Right atrium auricular region (tissue), 2 donors: Measurements from ENCODE around the gene SH3GL2. TPM values are rescaled to one million over a fixed set of nuclear protein-coding genes. Genes with fewer than 3 reads are reported as not detected.

Experiments used
- DNase-seq: peaks from one replicate; pipeline ENCODE4 v3.0.0-alpha.2; 2019; ENCODE audit warnings: low spot score
- H3K27ac ChIP-seq, 2 donors: fragments of 200-600 bp; sonication (generic); 1 replicate in 1 of 2; 2 replicates in 1 of 2; pipeline ENCODE4 v1.5.1; 2016 to 2019
- H3K27me3 ChIP-seq, 2 donors: fragments of 200-600 bp; sonication (generic); one replicate each; pipeline versions ENCODE4 v1.5.1 to v1.6.0; 2017 to 2019
- H3K36me3 ChIP-seq: fragments of 200-600 bp; sonication (generic); one replicate; pipeline ENCODE4 v1.5.1; 2016
- H3K4me1 ChIP-seq, 2 donors: fragments of 200-600 bp; sonication (generic); one replicate each; pipeline versions ENCODE4 v1.5.1 to v1.6.0; 2017 to 2019
- H3K4me3 ChIP-seq, 2 donors: fragments of 200-600 bp; sonication (generic); 1 replicate in 1 of 2; 2 replicates in 1 of 2; pipeline ENCODE4 v1.5.1; 2017 to 2019; ENCODE audit warnings: mild to moderate bottlenecking in 1 of 2, moderate library complexity in 1 of 2
- H3K9me3 ChIP-seq, 2 donors: fragments of 200-600 bp; sonication (generic); one replicate each; pipeline ENCODE4 v1.5.1; 2019
- total RNA-seq, 2 donors: library from RNA; depleted of rRNA; stranded (reverse); fragments of >200 nt; gene quantifications; one replicate each; pipeline ENCODE4 v1.1.0, GENCODE V29; 2016
- TF ChIP-seq, protein P1 (sequence below), 2 donors: fragments of 200-600 bp; sonication (generic); IDR thresholded peaks; one replicate each; pipeline ENCODE4 v1.5.1; 2019; ENCODE audit warnings: antibody characterized with exemption in 2 of 2

Gene SH3GL2
- total RNA-seq, 2 donors from 2014 or later = 0.28 TPM; not detected in 1

DNA sequence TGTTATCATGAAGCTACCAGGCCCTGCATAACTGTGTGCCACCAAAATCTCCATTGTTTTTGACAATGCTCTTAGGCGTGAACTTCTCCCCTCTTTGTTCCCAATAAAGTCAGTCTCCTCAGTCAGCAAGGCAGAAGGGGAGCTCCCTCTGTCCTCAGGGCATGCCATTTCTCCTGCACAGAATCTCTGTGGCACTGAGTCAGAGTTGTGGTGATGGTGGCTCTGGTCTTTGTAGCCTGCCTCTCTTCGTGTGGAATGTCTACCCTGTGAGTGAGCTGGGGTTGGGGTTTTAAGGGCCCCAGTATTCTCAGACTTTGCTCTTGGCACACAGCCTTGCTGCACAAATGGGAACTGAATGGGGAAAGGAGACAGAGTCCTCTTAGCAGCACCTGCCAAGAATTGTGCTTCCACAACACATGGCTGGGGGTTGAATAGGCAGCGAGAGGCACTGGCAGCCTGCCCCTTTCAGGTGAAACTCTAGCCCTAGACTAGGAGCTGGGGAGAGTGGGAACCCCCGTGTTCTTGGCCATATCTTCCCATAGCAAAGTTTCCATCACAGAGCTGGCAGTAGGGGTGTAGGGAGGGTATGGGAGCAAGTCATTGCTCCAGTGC, 146.6 kb downstream of the SH3GL2 start:
- Histone ChIP-seq H3K27me3 (no peaks in the 10 kb centered on the region), H3K4me1 (no peaks in the 10 kb centered on the region), H3K36me3 (no peaks in the 10 kb centered on the region), H3K27ac (no peak overlapping the region), H3K9me3 (peaks cover 0 to 21% of the 10 kb centered on the region in 2 donors), H3K4me3 (no peak overlapping the region)
- DNase-seq = no peak
- TF ChIP-seq, protein P1, sequence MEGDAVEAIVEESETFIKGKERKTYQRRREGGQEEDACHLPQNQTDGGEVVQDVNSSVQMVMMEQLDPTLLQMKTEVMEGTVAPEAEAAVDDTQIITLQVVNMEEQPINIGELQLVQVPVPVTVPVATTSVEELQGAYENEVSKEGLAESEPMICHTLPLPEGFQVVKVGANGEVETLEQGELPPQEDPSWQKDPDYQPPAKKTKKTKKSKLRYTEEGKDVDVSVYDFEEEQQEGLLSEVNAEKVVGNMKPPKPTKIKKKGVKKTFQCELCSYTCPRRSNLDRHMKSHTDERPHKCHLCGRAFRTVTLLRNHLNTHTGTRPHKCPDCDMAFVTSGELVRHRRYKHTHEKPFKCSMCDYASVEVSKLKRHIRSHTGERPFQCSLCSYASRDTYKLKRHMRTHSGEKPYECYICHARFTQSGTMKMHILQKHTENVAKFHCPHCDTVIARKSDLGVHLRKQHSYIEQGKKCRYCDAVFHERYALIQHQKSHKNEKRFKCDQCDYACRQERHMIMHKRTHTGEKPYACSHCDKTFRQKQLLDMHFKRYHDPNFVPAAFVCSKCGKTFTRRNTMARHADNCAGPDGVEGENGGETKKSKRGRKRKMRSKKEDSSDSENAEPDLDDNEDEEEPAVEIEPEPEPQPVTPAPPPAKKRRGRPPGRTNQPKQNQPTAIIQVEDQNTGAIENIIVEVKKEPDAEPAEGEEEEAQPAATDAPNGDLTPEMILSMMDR (IDR thresholded peaks at IDR 0.05) = no peak

DNA sequence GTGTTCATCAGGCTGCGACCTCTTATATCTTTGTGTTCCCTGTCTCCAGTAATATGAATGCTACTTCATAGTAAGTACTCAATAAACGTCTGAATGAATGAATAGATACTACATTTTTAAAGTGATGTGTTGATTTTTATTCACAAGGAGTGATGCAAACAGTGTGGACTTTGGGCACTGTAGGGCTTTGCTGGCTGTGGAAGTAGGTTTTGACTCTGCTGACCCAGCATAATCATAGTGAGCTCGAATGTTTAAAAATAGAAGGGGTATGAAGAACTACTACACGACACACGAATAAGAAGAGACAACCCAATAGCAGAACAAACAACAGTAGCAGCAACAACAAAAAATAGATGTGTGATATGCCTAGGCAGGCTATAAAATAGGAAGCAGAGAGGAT, 147.4 kb downstream of the SH3GL2 start:
- TF ChIP-seq, protein P1 (IDR thresholded peaks at IDR 0.05) = no peak
- no peak overlapping the region for H3K27ac ChIP-seq
- H3K9me3 ChIP-seq = peaks cover 0 to 21% of the 10 kb centered on the region in 2 donors
- H3K36me3 ChIP-seq = no peaks in the 10 kb centered on the region
- no peaks in the 10 kb centered on the region for H3K4me1 ChIP-seq
- DNase-seq = no peak
- H3K27me3 ChIP-seq = no peaks in the 10 kb centered on the region
- H3K4me3 ChIP-seq = no peak overlapping the region

DNA sequence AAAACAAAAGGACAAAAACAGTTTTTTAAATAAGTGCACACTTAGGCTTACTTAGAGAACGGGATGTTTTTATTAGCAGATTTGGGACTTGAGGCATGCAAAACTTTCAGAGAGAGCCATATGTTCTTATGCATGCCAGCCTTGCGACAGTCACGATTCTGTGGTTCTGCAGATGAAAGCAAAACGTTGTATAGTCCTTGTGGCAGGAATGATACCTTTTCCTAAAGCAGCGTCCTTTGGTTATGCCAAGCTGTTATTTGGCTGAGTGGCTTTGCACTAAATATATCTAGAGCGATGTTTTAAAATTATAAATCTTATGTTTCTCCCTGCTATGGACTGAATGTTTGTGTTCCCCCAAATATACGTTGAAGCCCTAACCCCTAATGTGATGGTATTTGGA, 152.0 kb downstream of the SH3GL2 start:
- Histone ChIP-seq H3K27ac (no peak overlapping the region), H3K9me3 (peaks cover 0 to 5% of the 10 kb centered on the region in 2 donors), H3K36me3 (no peaks in the 10 kb centered on the region), H3K4me1 (no peaks in the 10 kb centered on the region), H3K4me3 (no peak overlapping the region), H3K27me3 (no peaks in the 10 kb centered on the region)
- TF ChIP-seq, protein P1 (IDR thresholded peaks at IDR 0.05) = no peak
- DNase-seq = no peak

DNA sequence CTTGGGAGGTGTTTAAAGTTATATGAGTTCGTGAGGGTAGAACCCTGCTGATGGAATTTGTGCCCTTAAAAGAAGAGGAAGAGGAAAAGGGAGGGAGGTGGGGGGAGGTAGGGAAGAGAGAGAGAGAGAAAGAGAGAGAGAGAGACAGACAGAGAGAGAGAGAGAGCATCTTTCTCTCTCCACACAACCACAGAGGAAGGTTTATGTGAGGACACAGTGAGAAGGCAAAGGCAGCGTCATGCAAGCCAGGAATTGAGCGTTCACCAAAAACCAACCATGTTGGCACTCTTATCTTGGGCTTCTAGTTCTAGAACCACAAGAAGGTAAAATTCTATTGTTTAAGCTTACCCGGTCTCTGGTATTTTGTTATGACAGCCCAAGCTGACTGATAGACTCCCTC, 152.4 kb downstream of the SH3GL2 start:
- Histone ChIP-seq H3K36me3 (no peaks in the 10 kb centered on the region), H3K27ac (no peak overlapping the region), H3K27me3 (no peaks in the 10 kb centered on the region), H3K4me3 (no peak overlapping the region), H3K9me3 (peaks cover 0 to 5% of the 10 kb centered on the region in 2 donors), H3K4me1 (no peaks in the 10 kb centered on the region)
- TF ChIP-seq, protein P1 (IDR thresholded peaks at IDR 0.05) = no peak
- no peak for DNase-seq

DNA sequence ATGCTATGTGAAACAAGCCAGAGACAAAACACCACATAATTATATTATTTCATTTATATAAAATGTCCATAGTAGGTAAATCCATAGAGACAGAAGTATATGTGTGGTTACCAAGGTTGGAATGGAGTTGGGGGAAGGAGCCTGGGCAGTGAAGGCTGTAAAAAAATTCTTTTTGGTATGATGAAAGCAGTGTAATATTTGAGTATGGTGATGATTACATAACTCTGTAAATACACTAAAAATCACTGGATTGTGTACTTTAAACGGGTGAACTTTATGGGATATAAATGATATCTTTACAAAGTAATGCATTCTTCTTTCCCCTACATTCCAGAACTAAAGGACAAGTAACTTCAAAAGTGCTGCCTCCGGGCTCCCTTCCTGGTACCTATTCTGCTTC, 155.8 kb downstream of the SH3GL2 start:
- Histone ChIP-seq H3K4me1 (no peaks in the 10 kb centered on the region), H3K9me3 (peaks cover 0 to 2% of the 10 kb centered on the region in 2 donors), H3K4me3 (no peak overlapping the region), H3K36me3 (no peaks in the 10 kb centered on the region), H3K27ac (no peak overlapping the region), H3K27me3 (no peaks in the 10 kb centered on the region)
- TF ChIP-seq, protein P1 (IDR thresholded peaks at IDR 0.05) = no peak
- DNase-seq = no peak

DNA sequence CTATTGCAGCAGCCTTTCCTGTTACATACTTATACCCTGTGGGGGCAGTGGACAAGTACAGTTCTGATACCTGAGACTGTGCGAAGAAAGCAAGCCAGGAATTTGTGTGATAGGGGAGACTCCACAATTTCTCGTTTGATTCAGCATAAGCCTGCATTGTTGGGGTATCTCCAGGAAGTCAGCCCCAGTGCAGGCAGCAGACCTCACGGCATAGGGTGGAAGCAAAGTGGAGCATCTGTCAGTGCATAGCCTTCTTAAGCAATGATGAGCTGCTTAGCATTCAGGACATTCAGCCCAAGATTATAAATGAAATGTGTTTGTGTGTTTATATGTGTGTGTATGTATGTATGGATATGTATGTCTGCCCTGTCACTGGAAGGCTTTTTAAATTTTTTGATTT, 157.0 kb downstream of the SH3GL2 start:
- H3K36me3 ChIP-seq = no peaks in the 10 kb centered on the region
- TF ChIP-seq, protein P1 (IDR thresholded peaks at IDR 0.05) = no peak
- no peak for DNase-seq
- H3K27ac ChIP-seq = no peak overlapping the region
- no peaks in the 10 kb centered on the region for H3K4me1 ChIP-seq
- no peaks in the 10 kb centered on the region for H3K27me3 ChIP-seq
- no peaks in the 10 kb centered on the region for H3K9me3 ChIP-seq
- H3K4me3 ChIP-seq = no peak overlapping the region
